Activated naive CD8-positive, alpha-beta T cell treated with anti-CD3 and anti-CD28 coated beads, Interleukin-2, amount 10 ng/mL, durations not matched to agents 7 days and 5 days (primary cell): ENCODE results near the gene SH3BP5L. TPM values are rescaled to one million over a fixed set of nuclear protein-coding genes. Genes with fewer than 3 reads are reported as not detected.
"Not testable (repeated sequence)": the region's sequence is repeated elsewhere in the genome, so short reads cannot be mapped to it uniquely, and the experiment has no call there.

ENCODE experiments used
- ATAC-seq: fragments of 150-1000 bp; cut with Tn5 transposase; one replicate; pipeline ENCODE4 v1.10.0; 2021; ENCODE audit warnings: low read depth, moderate library complexity
- POLR2A ChIA-PET: fragments of 350-600 bp; sonication (Branson Sonifier 250); formaldehyde crosslinking; loops from one replicate; lab custom pipeline; 2021; ENCODE audit warnings: antibody characterized with exemption; lab: Charles Lee
- DNase-seq: peaks from one replicate; pipeline ENCODE4 v3.0.0; 2021
- H3K27ac Mint-ChIP-seq: one replicate; pipeline ENCODE4 v1.8.0; 2022; ENCODE audit warnings: mild to moderate bottlenecking, mixed read lengths
- H3K27me3 Mint-ChIP-seq: one replicate; pipeline ENCODE4 v1.8.0; 2022; ENCODE audit warnings: mild to moderate bottlenecking, moderate library complexity, mixed read lengths
- H3K36me3 Mint-ChIP-seq: one replicate; pipeline ENCODE4 v1.8.0; 2021; ENCODE audit warnings: mild to moderate bottlenecking, mixed read lengths
- H3K4me1 Mint-ChIP-seq: one replicate; pipeline ENCODE4 v1.8.0; 2021; ENCODE audit warnings: mixed read lengths
- H3K4me3 Mint-ChIP-seq: one replicate; pipeline ENCODE4 v1.8.0; 2022; ENCODE audit warnings: mild to moderate bottlenecking, moderate library complexity, mixed read lengths
- H3K9me3 Mint-ChIP-seq: one replicate; pipeline ENCODE4 v1.8.0; 2021; ENCODE audit warnings: mixed read lengths
- total RNA-seq, 2 experiments: library from RNA; stranded (reverse); gene quantifications; one replicate each; pipeline ENCODE4 v1.2.3, GENCODE V29; 2021

Gene SH3BP5L
- total RNA-seq, 2 experiments from 2014 or later, result 32.8 to 34.7 TPM

DNA sequence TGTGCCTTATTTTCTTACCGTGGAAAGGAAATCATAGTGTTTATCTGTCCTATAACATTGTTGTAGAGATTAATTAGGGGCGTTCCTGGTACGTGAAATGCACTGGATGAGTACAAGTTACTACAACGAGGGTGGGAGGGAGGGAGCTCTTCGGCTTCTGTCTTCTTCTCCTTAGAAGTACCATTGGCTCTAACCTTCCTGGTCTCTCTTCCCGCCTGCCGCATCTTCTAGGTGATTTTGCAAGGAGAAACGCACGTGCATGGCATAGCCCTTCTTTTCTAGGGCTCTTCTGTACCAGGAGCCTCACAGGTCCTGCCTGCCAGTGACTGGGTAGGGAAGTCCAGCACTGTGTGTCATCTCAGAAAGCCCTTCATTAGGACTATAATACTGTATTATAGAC lies 16.8 kb downstream of the SH3BP5L start:
- peaks cover 2% of the 10 kb centered on the region for H3K36me3 Mint-ChIP-seq
- DNase-seq (no peak), ATAC-seq (no peak)
- H3K27me3 Mint-ChIP-seq, result no peaks in the 10 kb centered on the region
- POLR2A ChIA-PET, result no interaction called here
- no peak overlapping the region for H3K4me3 Mint-ChIP-seq
- no peaks in the 10 kb centered on the region for H3K9me3 Mint-ChIP-seq
- H3K27ac Mint-ChIP-seq, result no peak overlapping the region
- H3K4me1 Mint-ChIP-seq, result peaks cover 7% of the 10 kb centered on the region

DNA sequence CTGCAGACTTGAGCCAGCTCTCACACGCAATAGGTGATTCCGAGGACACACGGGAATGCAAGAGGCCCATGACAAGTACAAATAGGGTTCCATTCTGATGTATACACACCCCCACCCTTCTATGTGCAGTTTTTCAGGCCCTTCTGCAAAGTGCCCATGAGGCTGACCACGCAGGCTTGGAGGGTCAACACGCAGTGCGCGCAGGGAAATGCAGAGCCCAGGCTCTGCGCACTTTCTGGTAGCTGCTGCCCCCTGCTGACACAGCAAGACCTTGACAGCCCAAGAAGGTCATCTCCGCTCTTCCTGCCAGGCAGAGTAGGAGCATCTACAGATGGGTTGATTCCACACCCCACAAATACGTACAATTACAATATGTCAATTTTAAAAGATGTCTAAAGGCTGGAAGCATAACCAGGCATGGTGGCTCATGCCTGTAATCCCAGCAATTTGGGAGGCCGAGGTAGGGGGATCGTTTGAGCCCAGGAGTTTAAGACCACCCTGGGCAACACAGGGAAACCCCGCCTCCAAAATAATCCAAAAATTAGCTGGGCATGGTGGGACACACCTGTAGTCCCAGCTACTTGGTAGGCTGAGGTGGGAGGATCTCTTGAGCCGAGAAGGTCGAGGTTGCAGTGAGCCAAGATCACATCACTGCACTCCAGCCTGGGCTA lies 18.5 kb downstream of the SH3BP5L start:
- Mint-ChIP-seq H3K4me1 (peaks cover 7% of the 10 kb centered on the region), H3K27me3 (no peaks in the 10 kb centered on the region), H3K36me3 (peaks cover 2% of the 10 kb centered on the region), H3K4me3 (no peak overlapping the region), H3K27ac (no peak overlapping the region), H3K9me3 (no peaks in the 10 kb centered on the region)
- POLR2A ChIA-PET, result no interaction called here
- ATAC-seq (peak; percentile 89), DNase-seq (peak; percentile 67)

GRCh38 chr1:248805876-248806275 lies 19.8 kb downstream of the SH3BP5L start:
- no peak for DNase-seq
- Mint-ChIP-seq H3K27ac (no peak overlapping the region), H3K9me3 (no peaks in the 10 kb centered on the region), H3K4me1 (peaks cover 7% of the 10 kb centered on the region), H3K27me3 (no peaks in the 10 kb centered on the region), H3K36me3 (no peaks in the 10 kb centered on the region), H3K4me3 (no peak overlapping the region)
- no peak for ATAC-seq
- POLR2A ChIA-PET, result no interaction called here

- no peak for ATAC-seq
- Mint-ChIP-seq H3K4me1 (peaks cover 7% of the 10 kb centered on the region), H3K36me3 (no peaks in the 10 kb centered on the region), H3K9me3 (no peaks in the 10 kb centered on the region), H3K27ac (no peak overlapping the region), H3K27me3 (peaks cover 5% of the 10 kb centered on the region), H3K4me3 (no peak overlapping the region)
- POLR2A ChIA-PET, result interaction anchor here (0.6 kb wide), 1 partner anchor 14 kb away, joined by 5 read pairs; no protein-coding TSS in a partner anchor
- no peak for DNase-seq
Observed at GRCh38 chr1:248804771-248805681, 20.7 kb downstream of the SH3BP5L start.

GRCh38 chr1:248803501-248803900 lies 22.2 kb downstream of the SH3BP5L start:
- H3K27ac Mint-ChIP-seq, H3K9me3 Mint-ChIP-seq, H3K4me3 Mint-ChIP-seq, DNase-seq, H3K4me1 Mint-ChIP-seq, POLR2A ChIA-PET, H3K36me3 Mint-ChIP-seq, ATAC-seq: not testable (repeated sequence)
- peaks cover 10% of the 10 kb centered on the region for H3K27me3 Mint-ChIP-seq

DNA sequence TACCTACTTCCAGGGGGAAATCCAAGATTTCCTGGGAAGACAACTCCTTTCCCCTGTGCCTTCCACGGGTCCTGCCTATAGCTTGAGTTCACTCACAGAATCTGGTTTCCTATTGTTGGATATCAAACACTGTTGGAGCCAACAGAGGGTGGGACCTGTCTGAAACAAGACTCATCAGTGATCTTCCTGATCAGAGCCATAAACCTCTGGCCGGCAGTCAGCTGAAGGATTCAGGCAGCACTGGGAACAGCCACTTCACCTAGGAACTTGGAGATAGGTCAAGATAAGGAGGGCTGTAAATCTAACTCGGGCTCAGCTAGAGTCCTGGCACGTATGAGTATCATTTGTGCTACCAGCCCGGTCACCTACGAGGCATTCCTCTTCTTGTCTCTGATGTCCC lies 23.3 kb downstream of the SH3BP5L start:
- POLR2A ChIA-PET, result no interaction called here
- ATAC-seq, result no peak
- Mint-ChIP-seq H3K36me3 (no peaks in the 10 kb centered on the region), H3K27me3 (peaks cover 10% of the 10 kb centered on the region), H3K9me3 (no peaks in the 10 kb centered on the region), H3K27ac (no peak overlapping the region), H3K4me1 (peaks cover 7% of the 10 kb centered on the region), H3K4me3 (no peak overlapping the region)
- no peak for DNase-seq

- H3K4me3 Mint-ChIP-seq, result no peak overlapping the region
- no peak for DNase-seq
- ATAC-seq, result no peak
- H3K36me3 Mint-ChIP-seq, result no peaks in the 10 kb centered on the region
- H3K27ac Mint-ChIP-seq, result no peak overlapping the region
- POLR2A ChIA-PET, result no interaction called here
- peaks cover 14% of the 10 kb centered on the region for H3K27me3 Mint-ChIP-seq
- H3K9me3 Mint-ChIP-seq, result no peaks in the 10 kb centered on the region
- H3K4me1 Mint-ChIP-seq, result peaks cover 7% of the 10 kb centered on the region
Observed at GRCh38 chr1:248800459-248800858, 25.3 kb downstream of the SH3BP5L start.

- Mint-ChIP-seq H3K27ac (no peak overlapping the region), H3K27me3 (peaks cover 16% of the 10 kb centered on the region), H3K4me1 (no peaks in the 10 kb centered on the region), H3K9me3 (peaks cover 3% of the 10 kb centered on the region), H3K4me3 (no peak overlapping the region), H3K36me3 (no peaks in the 10 kb centered on the region)
- no peak for ATAC-seq
- no peak for DNase-seq
- POLR2A ChIA-PET, result no interaction called here
Observed at GRCh38 chr1:248798791-248799190, 26.9 kb downstream of the SH3BP5L start.

- H3K4me1 Mint-ChIP-seq, H3K36me3 Mint-ChIP-seq, POLR2A ChIA-PET, ATAC-seq, DNase-seq, H3K9me3 Mint-ChIP-seq, H3K27ac Mint-ChIP-seq, H3K4me3 Mint-ChIP-seq: not testable (repeated sequence)
- peaks cover 15% of the 10 kb centered on the region for H3K27me3 Mint-ChIP-seq
Observed at GRCh38 chr1:248794663-248795062, 31.1 kb downstream of the SH3BP5L start.

- no peaks in the 10 kb centered on the region for H3K4me1 Mint-ChIP-seq
- H3K27me3 Mint-ChIP-seq, result peaks cover 9% of the 10 kb centered on the region
- ATAC-seq (no peak), DNase-seq (no peak)
- H3K4me3 Mint-ChIP-seq, result no peak overlapping the region
- no peaks in the 10 kb centered on the region for H3K36me3 Mint-ChIP-seq
- no peak overlapping the region for H3K27ac Mint-ChIP-seq
- POLR2A ChIA-PET, result no interaction called here
- peaks cover 3% of the 10 kb centered on the region for H3K9me3 Mint-ChIP-seq
Observed at GRCh38 chr1:248793592-248793991, 32.1 kb downstream of the SH3BP5L start.

DNA sequence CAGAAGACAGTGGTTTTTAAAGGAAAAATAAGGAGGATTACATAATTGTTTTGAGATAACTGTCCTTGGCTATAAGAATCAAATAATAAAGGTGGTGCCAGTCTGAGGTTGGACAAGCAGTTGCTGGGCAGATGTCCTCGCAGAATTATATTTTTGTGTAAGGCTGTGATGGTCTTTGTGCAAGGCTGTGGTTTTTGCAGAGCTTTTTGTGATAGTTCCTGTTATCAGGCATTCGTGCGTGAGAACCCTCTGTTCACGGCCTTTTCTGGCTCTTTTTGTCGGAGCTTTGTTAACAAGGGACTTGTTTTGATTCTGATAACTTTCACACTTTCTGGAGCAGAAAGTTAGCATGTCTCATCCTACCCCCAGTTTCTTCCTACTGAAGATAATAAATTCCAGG lies 33.4 kb downstream of the SH3BP5L start:
- no peak overlapping the region for H3K27ac Mint-ChIP-seq
- ATAC-seq, result no peak

GRCh38 chr1:248791010-248791409 lies 34.7 kb downstream of the SH3BP5L start:
- peaks cover 11% of the 10 kb centered on the region for H3K27me3 Mint-ChIP-seq
- DNase-seq (no peak), ATAC-seq (no peak)
- H3K27ac Mint-ChIP-seq, result no peak overlapping the region
- peaks cover 3% of the 10 kb centered on the region for H3K9me3 Mint-ChIP-seq
- POLR2A ChIA-PET, result no interaction called here
- no peaks in the 10 kb centered on the region for H3K4me1 Mint-ChIP-seq
- H3K36me3 Mint-ChIP-seq, result no peaks in the 10 kb centered on the region
- no peak overlapping the region for H3K4me3 Mint-ChIP-seq

More for the DNA sequence above, 33.4 kb downstream of the SH3BP5L start:
- Mint-ChIP-seq H3K4me1 (no peaks in the 10 kb centered on the region), H3K27me3 (peaks cover 12% of the 10 kb centered on the region), H3K4me3 (no peak overlapping the region), H3K36me3 (no peaks in the 10 kb centered on the region), H3K9me3 (peaks cover 3% of the 10 kb centered on the region)
- no peak for DNase-seq
- POLR2A ChIA-PET, result no interaction called here

DNA sequence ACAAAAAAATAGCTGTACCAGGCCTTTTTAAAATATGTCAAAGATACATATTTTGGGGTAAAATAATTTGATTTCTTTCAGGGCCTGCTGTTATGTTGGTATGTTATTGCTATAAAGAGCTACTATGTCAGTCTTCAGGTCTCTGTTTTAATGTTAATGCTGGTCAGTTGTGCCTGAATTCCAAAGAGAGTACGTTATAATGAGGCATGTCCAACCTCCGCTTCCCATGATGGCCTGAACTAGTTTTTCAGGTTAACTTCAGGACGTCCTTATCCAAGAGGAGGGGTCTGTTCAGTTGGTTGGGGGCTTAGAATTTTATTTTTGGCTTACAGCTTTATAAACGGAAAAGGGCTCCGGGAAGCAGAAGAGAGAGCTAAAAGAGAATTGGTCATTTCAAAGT lies 35.3 kb downstream of the SH3BP5L start:
- POLR2A ChIA-PET, result no interaction called here
- peaks cover 11% of the 10 kb centered on the region for H3K27me3 Mint-ChIP-seq
- H3K27ac Mint-ChIP-seq, result no peak overlapping the region
- H3K4me3 Mint-ChIP-seq, result no peak overlapping the region
- peaks cover 3% of the 10 kb centered on the region for H3K9me3 Mint-ChIP-seq
- no peak for DNase-seq
- no peaks in the 10 kb centered on the region for H3K36me3 Mint-ChIP-seq
- no peaks in the 10 kb centered on the region for H3K4me1 Mint-ChIP-seq
- ATAC-seq, result no peak

DNA sequence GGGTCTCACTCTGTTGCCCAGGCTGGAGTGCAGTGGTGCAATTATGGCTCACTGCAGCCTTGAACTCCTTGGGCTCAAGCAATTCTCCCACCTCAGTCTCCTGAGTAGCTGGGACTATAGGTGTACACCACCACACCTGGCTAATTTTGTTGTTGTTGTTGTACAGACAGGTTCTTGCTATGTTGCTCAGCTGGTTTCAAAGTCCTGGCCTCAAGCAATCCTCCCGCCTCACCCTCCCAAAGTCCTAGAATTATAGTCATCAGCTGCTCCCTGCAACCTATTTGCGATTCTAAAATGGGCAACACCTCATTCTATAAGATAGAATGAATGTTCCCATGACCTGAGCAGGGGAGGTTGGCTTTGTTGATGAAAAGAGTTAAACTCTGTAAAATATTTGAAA lies 36.4 kb downstream of the SH3BP5L start:
- H3K36me3 Mint-ChIP-seq, DNase-seq, POLR2A ChIA-PET, H3K4me1 Mint-ChIP-seq, H3K27ac Mint-ChIP-seq, H3K4me3 Mint-ChIP-seq, ATAC-seq, H3K9me3 Mint-ChIP-seq: not testable (repeated sequence)
- peaks cover 12% of the 10 kb centered on the region for H3K27me3 Mint-ChIP-seq
